HG02642 (cell line): Measurements from ENCODE around the gene MYBPC2.

Experiments
- ATAC-seq: cut with Tn5 transposase; IDR thresholded peaks from one replicate; pipeline ENCODE4 v1.9.1; 2021; ENCODE audit warnings: mild to moderate bottlenecking; ENCODE audit not compliant: unreplicated experiment, poor library complexity

MYBPC2 gene

DNA sequence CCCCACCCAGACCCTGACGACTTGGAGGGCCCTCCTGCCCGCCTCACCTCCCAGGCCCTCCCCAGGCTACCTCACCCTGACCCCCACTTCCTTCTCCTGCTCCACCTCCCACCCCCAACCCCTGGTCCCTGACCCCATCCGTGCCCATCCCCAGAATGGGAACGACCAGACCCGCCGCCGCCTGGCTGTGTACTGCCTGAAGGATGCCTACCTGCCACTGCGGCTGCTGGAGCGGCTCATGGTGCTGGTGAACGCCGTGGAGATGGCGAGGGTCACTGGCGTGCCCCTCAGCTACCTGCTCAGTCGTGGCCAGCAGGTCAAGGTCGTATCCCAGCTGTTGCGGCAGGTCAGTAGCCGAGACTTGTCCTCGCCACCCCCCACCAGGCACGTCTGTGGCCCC lies 25.9 kb upstream of the MYBPC2 start:
- ATAC-seq = no peak

- ATAC-seq = no peak
Measured at GRCh38 chr19:50409347-50409746, 23.3 kb upstream of the MYBPC2 start.

DNA sequence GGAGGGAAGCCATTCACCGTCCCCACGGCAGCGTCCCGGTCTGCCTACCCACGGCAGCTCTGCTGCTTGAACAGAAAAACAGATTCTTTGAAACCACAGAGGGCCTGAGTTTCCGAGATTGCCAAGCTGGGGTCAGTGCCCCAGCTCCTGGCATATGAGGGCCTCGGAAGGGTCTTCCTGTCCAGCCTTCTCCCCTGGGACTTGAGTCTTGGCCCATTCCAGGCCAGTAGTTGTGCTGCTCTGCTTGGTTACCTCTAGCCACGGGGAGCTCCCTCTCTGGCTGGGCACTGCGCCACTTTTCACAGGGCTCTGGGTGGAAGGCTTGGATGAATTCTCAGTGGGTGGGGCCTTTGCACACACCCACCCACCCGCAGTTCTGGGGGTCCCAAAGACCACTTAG lies 22.6 kb upstream of the MYBPC2 start:
- no peak for ATAC-seq

DNA sequence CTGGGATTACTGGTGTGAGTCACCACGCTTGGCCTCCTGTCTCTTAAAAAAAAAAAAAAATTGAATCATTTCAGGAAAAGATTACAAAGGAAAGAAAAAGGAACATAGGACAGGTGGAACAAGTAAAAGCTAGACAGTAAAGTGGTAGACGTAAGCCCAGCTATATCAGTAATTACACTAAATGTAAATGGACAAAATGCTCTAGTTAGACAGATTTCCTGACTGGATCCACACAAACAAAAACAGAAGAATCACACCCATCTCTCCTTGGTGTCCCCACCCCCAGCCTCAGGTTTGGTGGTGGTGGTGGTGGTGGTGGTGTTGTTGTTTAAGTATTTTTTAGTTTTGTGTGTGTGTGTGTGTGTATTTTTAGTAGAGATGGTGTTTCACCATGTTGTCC lies 20.3 kb upstream of the MYBPC2 start:
- no peak for ATAC-seq

DNA sequence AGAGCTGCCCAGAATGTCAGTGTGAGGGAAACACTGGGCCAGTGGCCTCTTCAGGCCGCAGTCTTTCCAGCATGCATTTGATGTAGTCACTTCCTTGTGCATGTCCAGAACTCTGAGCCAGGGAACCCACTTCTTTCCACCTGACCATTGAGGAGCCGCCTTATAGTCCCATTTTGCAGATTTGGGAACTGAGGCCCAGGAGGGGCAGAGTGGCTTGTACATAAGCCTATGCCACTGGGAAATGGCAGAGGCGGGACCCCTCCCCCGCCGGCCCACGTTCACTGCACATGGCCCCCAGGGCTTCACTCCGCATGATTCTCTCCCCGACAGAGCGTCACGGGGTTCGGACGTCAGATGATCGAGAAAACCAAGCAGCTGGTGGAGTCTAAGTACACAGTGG lies 19.6 kb upstream of the MYBPC2 start:
- ATAC-seq = no peak

GRCh38 chr19:50413531-50413930 lies 19.2 kb upstream of the MYBPC2 start:
- no peak for ATAC-seq

GRCh38 chr19:50414864-50415660 lies 17.6 kb upstream of the MYBPC2 start:
- peak; percentile 37 for ATAC-seq

DNA sequence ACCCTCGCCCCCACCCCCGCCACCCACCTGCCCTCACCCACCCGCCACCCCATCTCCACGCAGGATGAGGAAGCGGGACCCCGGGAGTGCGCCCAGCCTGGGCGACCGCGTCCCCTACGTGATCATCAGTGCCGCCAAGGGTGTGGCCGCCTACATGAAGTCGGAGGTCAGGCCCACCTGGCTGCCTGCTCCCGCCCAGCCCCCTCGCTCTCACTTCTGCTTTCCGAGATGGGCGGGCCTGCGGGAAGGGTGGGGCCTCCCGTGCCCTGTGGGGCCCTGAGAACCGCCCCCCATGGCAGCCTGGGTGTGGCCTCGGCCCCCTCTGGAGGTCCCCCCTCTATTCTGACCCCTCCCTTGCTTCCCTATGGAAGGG lies 17.0 kb upstream of the MYBPC2 start:
- ATAC-seq = peak; percentile 40

GRCh38 chr19:50416034-50416977 lies 16.4 kb upstream of the MYBPC2 start:
- no peak for ATAC-seq

- no peak for ATAC-seq
Measured at GRCh38 chr19:50417111-50418081, 15.3 kb upstream of the MYBPC2 start.

GRCh38 chr19:50418176-50419021 lies 14.3 kb upstream of the MYBPC2 start, which contains the start of gene SPIB:
TSS of gene SPIB (plus strand) at chr19:50418938. CDS start at chr19:50418963, 25 bp downstream.
- no peak for ATAC-seq

- ATAC-seq = no peak
Measured at GRCh38 chr19:50419022-50419579, 13.6 kb upstream of the MYBPC2 start.

DNA sequence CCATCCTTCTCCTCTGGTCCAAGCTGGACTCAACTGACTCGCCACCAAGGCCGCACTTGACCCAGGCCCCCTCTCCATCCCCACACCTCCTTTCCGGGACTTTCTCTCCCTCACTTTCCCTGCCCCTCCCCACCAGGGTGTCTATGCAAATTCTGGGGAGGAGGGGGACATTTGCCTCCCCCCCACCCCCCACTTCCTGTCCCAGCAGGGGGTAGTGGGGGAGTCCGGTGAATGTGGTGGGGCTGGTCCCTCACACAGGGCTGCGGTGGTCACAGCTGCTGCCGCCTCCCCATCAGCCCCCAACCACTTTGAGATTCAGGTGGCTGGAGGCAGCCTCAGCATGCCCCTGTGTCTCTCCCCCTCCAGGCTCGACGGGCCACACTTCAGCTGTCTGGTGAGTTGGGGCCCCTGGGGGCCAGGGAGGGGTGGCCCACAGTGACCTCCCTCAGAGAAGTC lies 13.1 kb upstream of the MYBPC2 start:
- ATAC-seq = no peak

DNA sequence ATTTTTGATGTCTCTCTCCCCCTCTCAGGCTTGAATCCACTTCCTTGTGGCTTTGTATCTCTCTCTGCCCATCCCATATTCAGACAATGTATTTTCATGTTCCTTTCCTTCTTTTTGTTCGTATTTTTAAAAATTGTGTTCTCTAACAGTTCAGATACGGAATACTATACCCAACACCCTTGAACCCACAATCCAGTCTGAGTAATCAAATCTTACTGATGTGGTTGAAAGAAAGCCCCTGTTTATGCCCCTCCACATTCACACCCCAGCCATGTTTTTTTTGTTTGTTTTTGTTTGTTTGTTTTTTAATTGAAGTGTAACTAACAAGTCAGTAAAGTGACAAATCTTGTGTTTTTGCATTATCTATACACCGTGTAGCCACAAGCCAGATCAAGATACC lies 12.6 kb upstream of the MYBPC2 start:
- ATAC-seq = no peak

GRCh38 chr19:50420808-50421207 lies 11.9 kb upstream of the MYBPC2 start:
- ATAC-seq = no peak

DNA sequence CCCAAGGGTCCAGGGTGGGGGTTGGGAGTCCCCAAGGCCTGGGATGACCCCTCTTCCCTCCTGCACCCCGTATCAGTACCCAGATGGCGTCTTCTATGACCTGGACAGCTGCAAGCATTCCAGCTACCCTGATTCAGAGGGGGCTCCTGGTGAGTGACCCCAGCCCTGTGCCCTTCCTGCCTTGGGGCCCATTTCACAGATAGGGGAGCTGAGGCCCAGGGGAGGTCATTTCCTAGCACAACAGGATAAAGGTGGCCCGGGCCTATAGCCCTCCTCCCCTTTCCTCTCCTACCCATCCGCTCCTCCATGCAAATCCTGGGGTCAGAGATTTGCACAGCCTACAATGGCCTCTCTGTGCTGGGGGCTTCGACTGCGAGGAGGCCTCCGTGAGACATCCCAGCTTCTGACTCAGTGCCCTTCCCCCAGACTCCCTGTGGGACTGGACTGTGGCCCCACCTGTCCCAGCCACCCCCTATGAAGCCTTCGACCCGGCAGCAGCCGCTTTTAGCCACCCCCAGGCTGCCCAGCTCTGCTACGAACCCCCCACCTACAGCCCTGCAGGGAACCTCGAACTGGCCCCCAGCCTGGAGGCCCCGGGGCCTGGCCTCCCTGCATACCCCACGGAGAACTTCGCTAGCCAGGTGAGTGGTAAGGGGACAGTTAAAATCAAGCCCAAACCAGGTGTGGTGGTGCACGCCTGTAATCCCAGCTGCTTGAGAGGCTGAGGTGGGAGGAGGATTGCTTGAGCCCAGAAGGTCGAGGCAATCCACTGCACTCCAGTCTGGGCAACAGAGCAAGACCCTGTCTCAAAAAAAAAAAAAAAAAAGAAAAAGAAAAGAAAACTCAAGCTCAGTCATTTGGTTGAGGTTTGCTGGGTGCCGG lies 10.1 kb upstream of the MYBPC2 start:
- ATAC-seq = no peak

DNA sequence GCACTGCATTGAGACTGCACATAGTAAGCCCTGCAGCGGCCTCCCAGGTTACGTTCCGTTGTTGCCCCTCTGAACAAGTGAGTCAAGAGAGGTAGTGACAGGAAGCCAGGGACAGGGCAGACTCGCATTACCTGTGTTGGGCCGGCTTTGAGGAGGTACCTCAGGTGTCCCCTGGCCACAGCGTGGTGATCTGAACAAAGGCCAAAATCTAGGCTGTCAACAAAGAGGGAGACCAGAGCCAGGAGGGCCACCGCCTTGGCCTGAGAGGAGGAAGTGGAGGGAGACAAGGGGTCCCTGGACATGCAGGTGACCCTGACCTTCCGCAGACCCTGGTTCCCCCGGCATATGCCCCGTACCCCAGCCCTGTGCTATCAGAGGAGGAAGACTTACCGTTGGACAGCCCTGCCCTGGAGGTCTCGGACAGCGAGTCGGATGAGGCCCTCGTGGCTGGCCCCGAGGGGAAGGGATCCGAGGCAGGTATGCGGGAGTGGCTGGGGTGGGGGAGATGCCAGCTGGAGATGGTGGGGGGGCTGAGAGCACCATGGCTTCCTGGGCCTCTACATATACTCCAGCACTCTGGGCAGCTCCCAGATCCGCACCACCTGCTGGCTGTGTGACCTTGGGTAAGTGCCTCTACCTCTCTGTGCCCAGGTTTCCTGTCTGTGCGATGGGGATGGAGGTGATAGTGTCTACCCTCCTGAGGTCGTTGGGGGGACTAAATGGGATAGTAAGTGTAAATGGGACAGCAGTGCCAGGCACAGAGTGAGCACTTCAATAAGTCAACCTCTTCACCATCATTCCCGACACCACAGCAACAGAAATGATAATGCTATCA lies 9.2 kb upstream of the MYBPC2 start:
- no peak for ATAC-seq
